ENCODE measurements around the gene TLE1. TPM values are rescaled to one million over a fixed set of nuclear protein-coding genes. Genes with fewer than 3 reads are reported as not detected.

The TLE1 gene
- total RNA-seq, 1 experiment from 2014 or later = 17.3 TPM

DNA sequence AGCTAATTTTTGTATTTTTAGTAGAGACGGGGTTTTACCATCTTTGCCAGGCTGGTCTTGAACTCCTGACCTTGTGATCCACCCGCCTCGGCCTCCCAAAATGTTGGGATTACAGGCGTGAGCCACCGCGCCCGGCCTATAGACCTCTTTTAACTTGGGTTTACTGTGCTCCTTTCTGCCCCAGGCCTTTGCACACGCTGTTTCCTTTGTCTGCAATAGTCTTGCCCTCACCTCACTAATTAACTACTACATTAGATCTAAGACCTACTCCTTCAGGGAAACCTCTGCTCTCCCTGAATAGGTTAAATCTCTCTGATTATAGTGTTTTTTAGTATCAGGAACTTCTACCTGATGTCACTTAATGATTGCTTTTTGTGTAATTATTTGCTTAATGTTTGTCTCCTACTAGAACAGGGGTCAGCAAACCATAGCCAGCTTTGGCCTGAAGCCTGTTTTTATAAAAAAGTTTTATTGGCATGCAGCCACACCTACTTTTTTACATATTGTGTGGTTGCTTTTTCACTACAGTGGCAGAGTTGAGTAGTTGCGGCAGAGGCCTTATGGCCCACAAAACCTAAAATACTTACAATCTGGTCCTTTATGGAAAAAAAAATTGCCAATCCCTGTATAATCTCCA is 31.2 kb upstream of the TLE1 start:
- TF ChIP-seq CBX3 (IDR thresholded peaks at IDR 0.05; ENCODE audit: low read depth) = no peak
- TF ChIP-seq CEBPB (IDR thresholded peaks at IDR 0.05; ENCODE audit: low read depth) = no peak
- no peak for TF ChIP-seq ELF1 (IDR thresholded peaks at IDR 0.05; ENCODE audit: borderline replicate concordance, low read depth)
- TF ChIP-seq ZFX (IDR thresholded peaks at IDR 0.05) = no peak
- TF ChIP-seq, protein P1, sequence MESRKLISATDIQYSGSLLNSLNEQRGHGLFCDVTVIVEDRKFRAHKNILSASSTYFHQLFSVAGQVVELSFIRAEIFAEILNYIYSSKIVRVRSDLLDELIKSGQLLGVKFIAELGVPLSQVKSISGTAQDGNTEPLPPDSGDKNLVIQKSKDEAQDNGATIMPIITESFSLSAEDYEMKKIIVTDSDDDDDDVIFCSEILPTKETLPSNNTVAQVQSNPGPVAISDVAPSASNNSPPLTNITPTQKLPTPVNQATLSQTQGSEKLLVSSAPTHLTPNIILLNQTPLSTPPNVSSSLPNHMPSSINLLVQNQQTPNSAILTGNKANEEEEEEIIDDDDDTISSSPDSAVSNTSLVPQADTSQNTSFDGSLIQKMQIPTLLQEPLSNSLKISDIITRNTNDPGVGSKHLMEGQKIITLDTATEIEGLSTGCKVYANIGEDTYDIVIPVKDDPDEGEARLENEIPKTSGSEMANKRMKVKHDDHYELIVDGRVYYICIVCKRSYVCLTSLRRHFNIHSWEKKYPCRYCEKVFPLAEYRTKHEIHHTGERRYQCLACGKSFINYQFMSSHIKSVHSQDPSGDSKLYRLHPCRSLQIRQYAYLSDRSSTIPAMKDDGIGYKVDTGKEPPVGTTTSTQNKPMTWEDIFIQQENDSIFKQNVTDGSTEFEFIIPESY (IDR thresholded peaks at IDR 0.05; ENCODE audit: extremely low read depth, insufficient replicate concordance, low read length) = no peak
- TF ChIP-seq EZH2 (IDR thresholded peaks at IDR 0.05) = no peak
- no peak for TF ChIP-seq SP1 (IDR thresholded peaks at IDR 0.05; ENCODE audit: low read depth)
- no peak for TF ChIP-seq FOSL1 (IDR thresholded peaks at IDR 0.05; ENCODE audit: low read depth)
- no peak for TF ChIP-seq EZH2phosphoT487 (IDR thresholded peaks at IDR 0.05; ENCODE audit: borderline replicate concordance)
- TF ChIP-seq, protein P2, sequence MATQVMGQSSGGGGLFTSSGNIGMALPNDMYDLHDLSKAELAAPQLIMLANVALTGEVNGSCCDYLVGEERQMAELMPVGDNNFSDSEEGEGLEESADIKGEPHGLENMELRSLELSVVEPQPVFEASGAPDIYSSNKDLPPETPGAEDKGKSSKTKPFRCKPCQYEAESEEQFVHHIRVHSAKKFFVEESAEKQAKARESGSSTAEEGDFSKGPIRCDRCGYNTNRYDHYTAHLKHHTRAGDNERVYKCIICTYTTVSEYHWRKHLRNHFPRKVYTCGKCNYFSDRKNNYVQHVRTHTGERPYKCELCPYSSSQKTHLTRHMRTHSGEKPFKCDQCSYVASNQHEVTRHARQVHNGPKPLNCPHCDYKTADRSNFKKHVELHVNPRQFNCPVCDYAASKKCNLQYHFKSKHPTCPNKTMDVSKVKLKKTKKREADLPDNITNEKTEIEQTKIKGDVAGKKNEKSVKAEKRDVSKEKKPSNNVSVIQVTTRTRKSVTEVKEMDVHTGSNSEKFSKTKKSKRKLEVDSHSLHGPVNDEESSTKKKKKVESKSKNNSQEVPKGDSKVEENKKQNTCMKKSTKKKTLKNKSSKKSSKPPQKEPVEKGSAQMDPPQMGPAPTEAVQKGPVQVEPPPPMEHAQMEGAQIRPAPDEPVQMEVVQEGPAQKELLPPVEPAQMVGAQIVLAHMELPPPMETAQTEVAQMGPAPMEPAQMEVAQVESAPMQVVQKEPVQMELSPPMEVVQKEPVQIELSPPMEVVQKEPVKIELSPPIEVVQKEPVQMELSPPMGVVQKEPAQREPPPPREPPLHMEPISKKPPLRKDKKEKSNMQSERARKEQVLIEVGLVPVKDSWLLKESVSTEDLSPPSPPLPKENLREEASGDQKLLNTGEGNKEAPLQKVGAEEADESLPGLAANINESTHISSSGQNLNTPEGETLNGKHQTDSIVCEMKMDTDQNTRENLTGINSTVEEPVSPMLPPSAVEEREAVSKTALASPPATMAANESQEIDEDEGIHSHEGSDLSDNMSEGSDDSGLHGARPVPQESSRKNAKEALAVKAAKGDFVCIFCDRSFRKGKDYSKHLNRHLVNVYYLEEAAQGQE (IDR thresholded peaks at IDR 0.05; ENCODE audit: low read depth) = no peak
- no peak for TF ChIP-seq SIN3A (IDR thresholded peaks at IDR 0.05; ENCODE audit: low read depth)
- TF ChIP-seq POLR2AphosphoS5 (IDR thresholded peaks at IDR 0.05; ENCODE audit: low read depth, low read length) = no peak
- no peak for TF ChIP-seq JUND (IDR thresholded peaks at IDR 0.05)
- TF ChIP-seq, protein P3, sequence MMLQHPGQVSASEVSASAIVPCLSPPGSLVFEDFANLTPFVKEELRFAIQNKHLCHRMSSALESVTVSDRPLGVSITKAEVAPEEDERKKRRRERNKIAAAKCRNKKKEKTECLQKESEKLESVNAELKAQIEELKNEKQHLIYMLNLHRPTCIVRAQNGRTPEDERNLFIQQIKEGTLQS (IDR thresholded peaks at IDR 0.05) = no peak
- no peak for TF ChIP-seq SRF (IDR thresholded peaks at IDR 0.05; ENCODE audit: low read depth)
- TF ChIP-seq, protein P4, sequence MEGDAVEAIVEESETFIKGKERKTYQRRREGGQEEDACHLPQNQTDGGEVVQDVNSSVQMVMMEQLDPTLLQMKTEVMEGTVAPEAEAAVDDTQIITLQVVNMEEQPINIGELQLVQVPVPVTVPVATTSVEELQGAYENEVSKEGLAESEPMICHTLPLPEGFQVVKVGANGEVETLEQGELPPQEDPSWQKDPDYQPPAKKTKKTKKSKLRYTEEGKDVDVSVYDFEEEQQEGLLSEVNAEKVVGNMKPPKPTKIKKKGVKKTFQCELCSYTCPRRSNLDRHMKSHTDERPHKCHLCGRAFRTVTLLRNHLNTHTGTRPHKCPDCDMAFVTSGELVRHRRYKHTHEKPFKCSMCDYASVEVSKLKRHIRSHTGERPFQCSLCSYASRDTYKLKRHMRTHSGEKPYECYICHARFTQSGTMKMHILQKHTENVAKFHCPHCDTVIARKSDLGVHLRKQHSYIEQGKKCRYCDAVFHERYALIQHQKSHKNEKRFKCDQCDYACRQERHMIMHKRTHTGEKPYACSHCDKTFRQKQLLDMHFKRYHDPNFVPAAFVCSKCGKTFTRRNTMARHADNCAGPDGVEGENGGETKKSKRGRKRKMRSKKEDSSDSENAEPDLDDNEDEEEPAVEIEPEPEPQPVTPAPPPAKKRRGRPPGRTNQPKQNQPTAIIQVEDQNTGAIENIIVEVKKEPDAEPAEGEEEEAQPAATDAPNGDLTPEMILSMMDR (IDR thresholded peaks at IDR 0.05 in 2 of 3, conservative IDR thresholded peaks at IDR 0.05 in 1 of 3; ENCODE audit: borderline replicate concordance in 1 of 3, insufficient read depth in 1 of 3, low read depth in 2 of 3, low read length in 2 of 3) = no peak
- POLR2A ChIA-PET = no interaction called here
- CTCF ChIA-PET = no interaction called here
- Histone ChIP-seq H3K9me2 (ENCODE audit: insufficient read depth) (no peaks in the 10 kb centered on the region), H3K27ac (ENCODE audit: low read depth, low read length) (no peak overlapping the region), H3K27me3 (ENCODE audit: insufficient read depth, low read length) (no peaks in the 10 kb centered on the region), H3K79me2 (ENCODE audit: insufficient read depth, low read length) (no peaks in the 10 kb centered on the region), H3K9me3 (ENCODE audit: control insufficient read depth in 1 of 2, insufficient read depth in 1 of 2, low read depth in 1 of 2, low read length in 2 of 2) (no peaks in the 10 kb centered on the region), H3K36me3 (ENCODE audit: control insufficient read depth in 1 of 2, insufficient read depth in 2 of 2, low read length in 2 of 2) (no peaks in the 10 kb centered on the region), H3K9ac (ENCODE audit: low read length) (no peak overlapping the region), H4K20me1 (ENCODE audit: insufficient read depth) (no peaks in the 10 kb centered on the region), H3K4me1 (ENCODE audit: control insufficient read depth in 1 of 2, insufficient read depth in 2 of 2, low read length in 2 of 2) (no peaks in the 10 kb centered on the region), H2AFZ (ENCODE audit: low read depth, low read length, poor library complexity, severe bottlenecking) (no peak overlapping the region), H3K4me2 (ENCODE audit: low read length) (no peak overlapping the region), H3K4me3 (replicated peaks in 1 of 2; ENCODE audit: low read depth in 1 of 2, low read length in 2 of 2) (no peak overlapping the region)
- ATAC-seq (no peak), DNase-seq (ENCODE audit: low read depth, low spot score) (no peak)
- RAD21 ChIA-PET (ENCODE audit: low non-redundant PET in 1 of 2, low total read pairs in 2 of 2, uncharacterized antibody in 2 of 2, unreplicated experiment in 2 of 2) = no interaction called here
- BruUV-seq (replicated peaks) = no TSS peak
- intact Hi-C loops (cut with micrococcal nuclease) = no loop called here

Measured in HCT116 (cell line).